Measurements from ENCODE around the gene LOC128125822.

Gene LOC128125822

DNA sequence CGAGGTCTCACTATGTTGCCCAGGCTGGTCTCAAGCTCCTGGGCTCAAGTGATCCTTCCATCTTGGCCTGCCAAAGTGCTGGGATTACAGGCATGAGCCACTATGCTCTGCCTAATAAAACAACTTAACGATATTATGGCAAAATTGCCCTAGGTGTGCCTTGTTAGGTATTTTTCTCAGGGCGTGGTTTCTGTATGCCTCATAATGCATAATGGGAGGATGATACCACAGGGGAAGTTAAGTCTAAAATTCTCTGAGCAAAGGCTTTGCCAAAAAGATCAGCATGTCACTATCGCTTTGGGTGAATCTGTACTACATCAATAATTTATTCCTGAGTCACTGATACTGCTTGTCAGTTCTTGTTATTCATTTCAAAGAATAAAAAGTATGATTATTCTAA, 15.9 kb upstream of the LOC128125822 start:
- DNase-seq (ENCODE audit: low read depth in 2 of 2): no peak

DNA sequence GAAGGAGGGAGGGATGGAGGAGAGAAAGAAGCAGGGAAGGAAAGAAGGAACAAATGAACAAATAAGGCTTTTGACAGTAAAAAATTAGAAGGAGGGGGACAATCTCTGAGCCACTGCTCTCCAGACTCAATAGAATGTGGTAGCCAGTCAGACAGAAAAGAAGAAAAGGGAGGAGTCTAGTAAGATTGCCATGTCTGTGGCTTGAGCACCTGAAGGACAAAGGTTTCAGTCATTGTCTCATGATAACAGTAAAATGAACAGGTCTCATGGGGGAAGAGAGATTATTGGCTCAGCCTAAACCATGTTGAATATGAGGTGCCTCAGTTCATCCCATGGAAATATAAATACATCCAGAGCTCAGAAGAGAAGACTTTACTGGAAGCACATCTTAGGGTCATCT, 14.0 kb upstream of the LOC128125822 start:
- no peak for DNase-seq (ENCODE audit: low read depth in 2 of 2)

DNA sequence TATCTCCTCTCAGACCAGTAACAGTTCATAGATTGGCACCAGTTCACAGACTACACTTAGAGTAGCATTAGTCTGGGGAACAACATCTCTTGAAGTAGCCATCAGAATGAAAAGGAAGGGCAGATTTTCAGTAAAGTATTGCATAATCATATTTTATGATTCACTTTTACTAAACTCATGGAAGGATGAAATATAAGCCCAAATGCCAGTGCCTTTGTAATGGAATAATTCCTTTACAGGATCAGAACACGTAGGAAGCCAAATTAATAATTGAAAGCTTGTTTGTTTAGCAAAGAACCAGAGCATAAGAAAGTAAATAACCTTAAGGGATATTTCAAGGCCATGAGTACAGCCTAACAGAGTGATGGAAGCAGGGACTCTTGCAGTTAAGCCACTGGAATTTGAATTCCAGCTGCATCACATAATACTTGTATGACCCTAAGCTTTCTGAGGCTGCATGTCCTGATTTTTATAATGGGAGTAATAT, 11.4 kb upstream of the LOC128125822 start:
- no peak for DNase-seq (ENCODE audit: low read depth in 2 of 2)

DNA sequence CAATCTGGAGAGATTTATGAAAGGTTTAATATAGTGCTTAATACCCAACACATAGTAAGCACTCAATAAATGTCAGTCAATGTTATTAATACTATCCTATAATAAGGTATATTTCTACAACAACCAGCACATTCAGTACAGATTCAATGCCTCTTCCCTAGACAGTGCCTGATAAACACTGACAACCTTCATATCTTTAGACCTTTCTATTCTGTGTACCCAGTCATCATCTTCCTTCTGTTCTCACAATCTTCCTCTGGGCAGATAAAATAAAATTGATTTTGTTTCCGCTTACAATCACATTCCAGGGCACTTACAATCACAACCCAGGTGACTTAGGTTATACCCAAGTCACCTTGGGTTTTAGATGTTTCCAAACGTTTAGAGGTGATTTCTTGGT, 11.0 kb upstream of the LOC128125822 start:
- no peak for DNase-seq (ENCODE audit: low read depth in 2 of 2)

DNA sequence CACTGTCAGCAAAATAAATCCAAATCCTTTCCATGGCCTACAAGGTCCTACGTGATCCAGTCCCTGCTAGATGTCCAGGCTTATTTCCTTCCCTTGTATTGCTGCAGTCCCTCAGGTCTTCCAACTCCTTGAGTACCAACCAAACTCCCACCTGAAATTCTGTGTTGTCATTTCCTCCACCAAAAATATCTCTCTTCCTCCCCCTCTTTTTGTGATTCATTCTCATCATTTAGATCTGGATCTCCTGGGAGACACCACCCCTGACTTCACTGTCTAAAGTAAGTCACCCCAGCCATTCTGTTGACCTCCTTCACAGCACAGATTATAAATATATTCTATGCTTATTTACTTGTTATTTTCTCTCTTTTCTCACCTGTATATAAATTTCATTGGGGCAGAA, 9.0 kb upstream of the LOC128125822 start:
- no peak for DNase-seq (ENCODE audit: low read depth in 2 of 2)

DNA sequence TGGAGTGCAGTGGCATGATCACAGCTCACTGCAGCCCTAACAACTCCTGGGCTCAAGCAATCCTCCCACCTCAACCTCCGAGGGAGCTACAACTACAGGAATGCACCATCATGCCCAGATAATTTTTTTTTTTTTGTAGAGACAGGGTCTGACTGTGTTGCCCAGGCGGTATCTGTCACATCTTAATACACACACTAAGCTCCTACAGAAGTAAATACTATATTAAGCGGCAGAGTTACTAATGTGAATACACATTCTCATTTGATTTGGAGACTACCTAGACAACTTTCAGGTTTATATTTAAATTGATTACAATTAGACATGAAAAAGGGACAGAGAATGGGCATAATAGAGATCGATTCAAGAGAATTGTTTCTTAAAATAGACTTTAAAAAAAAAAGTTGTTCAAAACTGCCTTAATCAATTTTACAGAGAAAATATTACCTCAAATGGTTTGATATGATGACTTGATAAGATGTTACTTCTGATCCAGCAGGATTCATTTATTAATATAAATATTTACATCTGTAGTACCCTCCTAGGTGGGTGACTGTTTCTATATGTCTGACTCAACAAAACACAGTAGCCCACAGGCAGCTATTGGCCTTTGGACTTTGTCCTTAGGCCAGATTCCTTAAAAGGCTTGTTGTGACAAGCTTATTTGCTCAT, 7.1 kb upstream of the LOC128125822 start:
- no peak for DNase-seq (ENCODE audit: low read depth in 2 of 2)

DNA sequence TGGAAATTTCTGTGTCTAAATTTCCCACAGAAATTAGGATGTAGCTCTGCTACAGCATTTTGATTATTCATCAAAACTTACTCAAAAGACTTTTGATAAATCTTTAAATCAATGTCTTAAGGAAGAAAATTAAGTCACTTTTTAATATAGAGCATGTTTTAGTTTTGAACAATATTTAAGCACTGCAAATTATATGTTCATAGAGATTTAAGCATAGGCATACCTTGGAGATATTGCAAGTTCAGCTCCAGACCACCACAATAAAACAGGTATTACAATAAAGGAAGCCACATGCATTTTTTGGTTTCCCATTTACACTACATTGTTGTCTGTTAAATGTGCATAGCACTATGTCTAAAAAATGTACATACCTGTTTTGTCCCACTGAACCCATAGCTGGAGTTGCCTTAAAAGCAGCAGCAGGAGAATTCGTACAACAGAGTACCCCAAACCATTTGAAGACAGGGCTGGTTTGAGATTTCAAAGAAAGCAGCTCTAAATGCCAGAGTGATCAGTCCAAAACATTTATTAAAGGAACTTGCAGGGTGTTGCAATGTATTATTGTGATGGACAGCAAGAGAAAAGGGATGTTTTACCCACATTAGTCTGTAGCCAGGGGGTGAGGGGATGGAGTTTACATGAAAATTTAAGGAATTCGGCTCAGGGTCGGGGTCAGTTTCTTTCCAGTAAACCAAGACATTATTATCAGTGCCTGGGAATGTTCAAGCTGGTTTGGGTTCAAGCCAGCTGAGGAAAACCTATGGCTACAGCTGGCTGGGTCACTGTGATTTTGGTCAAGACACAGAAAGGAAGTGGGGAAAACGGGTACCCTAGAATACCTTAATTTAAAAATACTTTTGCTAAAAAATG, 6.3 kb upstream of the LOC128125822 start:
- DNase-seq (ENCODE audit: low read depth in 2 of 2): no peak

DNA sequence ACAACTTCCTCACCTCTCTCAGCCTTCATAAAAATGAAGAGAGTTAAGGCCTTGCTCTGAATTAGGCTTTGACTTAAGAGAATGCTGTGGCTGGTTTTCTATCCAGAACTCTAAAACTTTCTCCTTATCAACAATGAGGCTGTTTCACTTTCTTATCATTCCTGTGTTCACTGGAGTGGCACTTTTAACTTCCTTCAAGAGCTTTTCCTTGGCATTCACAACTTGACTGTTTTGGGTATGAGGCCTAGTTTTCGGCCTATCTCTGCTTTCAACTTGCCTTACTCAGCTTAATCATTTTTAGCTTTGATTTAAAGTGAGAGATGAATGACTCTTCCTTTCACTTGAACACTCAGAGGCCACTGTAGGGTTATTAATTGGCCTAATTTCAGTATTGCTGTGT, 4.3 kb upstream of the LOC128125822 start:
- no peak for DNase-seq (ENCODE audit: low read depth in 2 of 2)

DNA sequence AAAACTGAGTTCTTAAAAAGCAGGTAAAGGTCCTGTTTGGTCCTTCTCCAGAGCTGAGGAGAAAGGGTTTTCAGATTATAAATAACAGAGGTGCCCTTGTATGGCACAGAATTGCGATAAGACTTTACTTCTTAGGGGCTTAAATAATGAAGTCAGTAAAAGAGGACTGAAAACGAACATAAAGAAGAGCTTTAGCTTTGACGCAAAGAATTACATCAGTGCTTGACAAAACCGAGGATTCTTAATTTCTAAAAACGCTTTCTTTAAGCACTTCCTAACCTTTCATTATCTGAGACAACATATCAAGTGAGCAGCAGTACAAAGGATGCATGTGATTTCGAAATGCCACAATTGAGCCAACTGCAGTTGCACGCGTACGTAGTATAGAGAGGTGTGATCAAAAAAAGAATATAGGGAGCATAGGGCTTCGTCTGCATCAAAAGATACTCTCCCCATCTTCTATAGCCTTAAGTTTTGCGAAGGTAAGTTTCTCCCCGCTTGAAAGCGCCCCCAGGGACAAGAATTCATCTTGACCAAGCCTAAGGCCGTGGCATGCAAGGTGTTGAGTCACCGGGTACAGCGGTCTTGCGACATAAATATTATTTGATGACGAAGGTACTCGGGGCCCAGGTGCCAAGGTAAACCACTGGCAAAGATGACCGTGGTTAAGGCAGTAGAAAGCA, 778 bp upstream of the LOC128125822 start:
- peak; percentile 11 to 12 for DNase-seq (ENCODE audit: low read depth in 2 of 2)

DNA sequence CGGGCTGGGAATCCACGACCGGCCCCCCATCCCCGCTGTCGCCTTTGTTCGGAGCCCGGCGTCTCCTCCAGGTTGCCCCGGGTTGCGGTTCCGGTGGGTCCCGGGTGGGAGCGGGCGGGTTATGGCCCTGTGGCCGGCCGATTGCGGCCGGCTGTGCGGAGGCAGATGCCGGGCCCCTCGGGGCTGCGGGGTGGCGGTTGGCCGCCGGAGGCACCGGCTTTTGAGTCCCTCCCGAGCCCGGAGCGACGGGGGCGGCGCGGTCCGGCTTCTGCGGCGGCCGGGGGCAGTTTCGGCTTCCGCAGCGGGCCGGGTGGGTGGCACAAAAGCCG, 431 bp downstream of the LOC128125822 start:
- no peak for DNase-seq (ENCODE audit: low read depth in 2 of 2)

DNA sequence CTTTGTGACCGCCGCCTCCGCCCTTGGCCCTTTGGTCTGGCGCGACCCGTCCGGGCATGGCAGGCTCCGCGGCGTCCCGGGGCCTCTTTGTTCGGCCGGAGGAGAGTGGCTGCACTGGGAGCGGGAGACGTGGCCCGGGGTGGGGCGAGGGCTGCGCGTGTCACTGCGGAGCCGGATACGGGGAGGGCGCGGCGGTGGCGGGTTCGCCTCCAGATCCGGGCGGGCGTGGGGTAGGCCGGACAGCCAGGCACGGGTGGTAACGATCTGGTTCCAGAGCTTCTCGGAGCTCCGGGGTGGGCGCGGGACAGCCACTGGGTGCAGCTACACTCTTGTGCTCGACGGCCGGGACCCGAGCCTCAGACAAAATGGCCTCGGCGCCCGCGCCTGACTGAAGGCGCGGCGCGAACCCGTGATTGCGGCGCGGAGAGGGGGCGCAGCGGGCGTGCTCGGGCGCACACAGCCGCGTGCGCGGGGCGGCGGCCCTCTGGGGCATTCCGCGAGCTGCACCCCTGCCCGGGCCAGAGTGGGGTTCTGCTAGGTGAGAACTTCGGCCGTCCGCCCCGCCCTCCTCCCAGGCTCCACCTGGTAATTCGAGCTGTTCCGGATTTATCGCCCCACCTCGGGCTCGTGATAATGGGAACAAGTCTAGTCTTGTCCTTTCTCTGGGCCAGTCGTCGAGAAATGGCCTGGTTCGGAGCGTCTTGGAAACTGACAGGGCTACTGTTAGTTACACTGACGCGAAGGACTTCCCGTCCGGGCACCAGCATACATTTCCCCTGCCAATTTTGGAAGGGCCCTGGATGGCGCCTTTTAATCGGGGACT, 1.0 kb downstream of the LOC128125822 start:
- peak; percentile 51 to 54 for DNase-seq (ENCODE audit: low read depth in 2 of 2)

DNA sequence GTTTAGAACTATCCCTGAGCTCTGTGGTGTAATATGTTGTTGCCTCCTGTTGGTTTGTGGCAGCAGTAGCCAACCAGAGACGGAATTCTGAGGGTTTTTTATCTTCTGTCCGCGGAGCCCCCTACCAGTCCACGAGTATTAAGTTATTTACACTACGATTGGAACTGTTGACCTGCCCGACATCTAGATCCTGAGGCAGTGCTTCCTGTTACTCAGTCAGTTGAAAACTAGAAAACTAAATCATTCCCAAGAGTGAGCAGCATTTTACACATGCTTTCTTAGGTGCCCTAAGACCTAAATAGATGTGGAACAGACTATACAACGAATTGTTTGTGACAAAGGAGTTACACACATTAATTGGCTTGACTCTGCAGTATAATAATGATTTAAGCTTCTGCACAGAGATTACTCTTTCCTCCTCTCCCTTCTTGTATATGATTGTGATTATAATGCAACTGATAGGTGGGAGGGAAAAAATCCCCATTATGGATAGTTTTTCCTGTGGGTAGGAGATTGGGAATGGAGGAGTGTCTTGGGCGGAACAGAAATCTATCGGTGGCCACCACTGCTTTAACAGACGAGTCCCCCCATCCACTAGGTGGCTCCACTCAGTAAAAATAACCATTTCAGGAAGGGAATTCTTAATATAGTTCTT, 1.7 kb downstream of the LOC128125822 start:
- DNase-seq (ENCODE audit: low read depth in 2 of 2): peak in 1 of 2 donors; percentile 39

DNA sequence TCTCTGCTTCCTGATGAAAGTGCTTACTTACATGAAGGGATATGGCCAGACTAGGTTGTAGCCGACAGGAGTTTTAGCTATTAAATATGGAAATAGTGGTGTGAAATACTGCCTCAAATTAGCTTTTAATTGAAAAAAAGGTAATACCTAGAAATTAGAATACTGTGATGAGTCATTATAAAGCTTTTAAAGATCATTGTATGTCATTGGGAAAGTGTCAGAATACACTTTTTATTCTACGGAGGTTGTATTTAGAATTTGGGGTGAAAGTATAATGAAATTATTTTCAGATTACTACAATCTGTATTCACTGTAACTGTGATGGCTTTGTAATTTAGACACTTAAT, 2.2 kb downstream of the LOC128125822 start:
- DNase-seq (ENCODE audit: low read depth in 2 of 2): no peak

DNA sequence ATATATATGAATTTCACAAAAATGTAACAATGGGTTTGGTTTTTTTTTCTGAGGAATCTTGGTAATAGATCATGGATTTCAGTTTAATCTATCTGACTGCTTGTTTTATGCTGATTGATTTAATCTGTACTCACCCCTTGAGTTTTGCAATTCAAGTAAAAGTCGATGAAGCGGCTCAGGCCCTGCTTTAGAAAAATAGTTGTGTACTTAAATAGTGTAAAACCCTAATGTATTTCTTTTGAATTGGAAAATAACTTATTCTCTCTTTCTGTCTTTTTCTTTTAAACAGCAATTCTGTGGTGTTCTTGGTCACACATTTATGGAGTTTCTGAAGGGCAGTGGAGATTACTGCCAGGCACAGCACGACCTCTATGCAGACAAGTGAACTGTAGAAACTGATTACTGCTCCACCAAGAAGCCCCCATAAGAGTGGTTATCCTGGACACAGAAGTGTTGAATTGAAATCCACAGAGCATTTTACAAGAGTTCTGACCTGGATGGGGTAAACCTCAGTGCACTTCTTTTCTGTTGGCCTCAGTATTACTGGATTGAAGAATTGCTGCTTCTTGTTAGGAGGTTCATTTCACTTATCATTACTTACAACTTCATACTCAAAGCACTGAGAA, 4.0 kb downstream of the LOC128125822 start:
- no peak for DNase-seq (ENCODE audit: low read depth in 2 of 2)

DNA sequence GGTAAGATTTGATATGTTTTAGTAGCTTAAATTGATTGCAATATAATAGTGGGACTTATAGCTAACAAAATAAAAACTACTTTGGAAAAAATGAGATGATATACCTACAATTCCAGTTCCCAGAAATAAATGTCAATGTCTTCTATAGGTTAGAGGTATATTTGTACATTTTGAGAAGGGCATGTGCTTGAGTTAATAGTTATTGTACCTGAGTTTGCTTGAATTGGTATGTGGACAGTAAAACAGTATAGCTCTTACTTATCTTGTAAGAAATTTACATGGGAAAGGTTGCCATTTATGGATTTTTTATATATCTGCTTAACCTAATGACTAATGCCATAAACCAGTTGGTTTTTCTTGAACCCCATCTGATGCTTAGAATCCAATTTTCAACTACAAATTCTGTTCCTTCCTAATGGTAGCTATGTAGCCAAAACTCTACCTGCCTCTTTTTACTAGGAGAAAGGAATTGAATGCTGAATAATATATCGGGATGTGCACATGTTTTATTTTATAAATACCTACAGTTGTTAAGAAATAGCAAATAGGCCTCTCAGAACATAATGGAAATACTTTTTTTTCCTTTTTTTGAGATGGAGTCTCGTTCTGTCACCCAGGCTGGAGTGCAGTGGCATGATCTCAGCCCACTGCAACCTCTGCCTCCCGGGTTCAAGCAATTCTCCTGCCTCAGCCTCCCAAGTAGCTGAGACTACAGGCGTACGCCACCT, 4.9 kb downstream of the LOC128125822 start:
- no peak for DNase-seq (ENCODE audit: low read depth in 2 of 2)

DNA sequence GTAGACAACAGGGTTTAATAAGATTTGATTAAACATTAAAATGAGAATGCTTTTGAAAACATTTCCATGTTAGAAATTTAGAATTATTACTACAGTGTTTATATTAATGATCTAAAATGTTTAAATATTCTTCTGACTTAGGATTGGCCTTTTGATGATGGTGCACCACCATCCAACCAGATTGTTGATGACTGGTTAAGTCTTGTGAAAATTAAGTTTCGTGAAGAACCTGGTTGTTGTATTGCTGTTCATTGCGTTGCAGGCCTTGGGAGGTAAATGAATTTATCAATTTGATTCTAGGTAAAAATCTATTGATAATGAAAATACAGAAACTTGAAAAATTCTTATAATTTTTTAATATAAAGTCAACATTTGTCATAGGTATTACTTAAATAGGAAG, 6.5 kb downstream of the LOC128125822 start:
- no peak for DNase-seq (ENCODE audit: low read depth in 2 of 2)

DNA sequence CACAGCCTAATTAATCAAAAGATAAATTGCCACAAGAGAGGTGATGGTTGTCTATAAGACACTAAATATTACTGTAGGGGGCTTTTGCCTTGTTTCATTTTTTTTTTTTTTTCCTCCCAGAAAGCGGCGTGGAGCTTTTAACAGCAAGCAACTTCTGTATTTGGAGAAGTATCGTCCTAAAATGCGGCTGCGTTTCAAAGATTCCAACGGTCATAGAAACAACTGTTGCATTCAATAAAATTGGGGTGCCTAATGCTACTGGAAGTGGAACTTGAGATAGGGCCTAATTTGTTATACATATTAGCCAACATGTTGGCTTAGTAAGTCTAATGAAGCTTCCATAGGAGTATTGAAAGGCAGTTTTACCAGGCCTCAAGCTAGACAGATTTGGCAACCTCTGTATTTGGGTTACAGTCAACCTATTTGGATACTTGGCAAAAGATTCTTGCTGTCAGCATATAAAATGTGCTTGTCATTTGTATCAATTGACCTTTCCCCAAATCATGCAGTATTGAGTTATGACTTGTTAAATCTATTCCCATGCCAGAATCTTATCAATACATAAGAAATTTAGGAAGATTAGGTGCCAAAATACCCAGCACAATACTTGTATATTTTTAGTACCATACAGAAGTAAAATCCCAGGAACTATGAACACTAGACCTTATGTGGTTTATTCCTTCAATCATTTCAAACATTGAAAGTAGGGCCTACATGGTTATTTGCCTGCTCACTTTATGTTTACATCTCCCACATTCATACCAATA, 7.8 kb downstream of the LOC128125822 start:
- no peak for DNase-seq (ENCODE audit: low read depth in 2 of 2)

DNA sequence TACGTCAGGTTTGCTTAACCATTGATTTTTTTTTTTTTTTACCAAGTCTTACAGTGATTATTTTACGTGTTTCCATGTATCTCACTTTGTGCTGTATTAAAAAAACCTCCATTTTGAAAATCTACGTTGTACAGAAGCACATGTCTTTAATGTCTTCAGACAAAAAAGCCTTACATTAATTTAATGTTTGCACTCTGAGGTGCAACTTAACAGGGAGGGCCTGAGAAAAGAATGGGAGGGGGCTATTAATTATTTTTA, 8.4 kb downstream of the LOC128125822 start:
- DNase-seq (ENCODE audit: low read depth in 2 of 2): no peak

DNA sequence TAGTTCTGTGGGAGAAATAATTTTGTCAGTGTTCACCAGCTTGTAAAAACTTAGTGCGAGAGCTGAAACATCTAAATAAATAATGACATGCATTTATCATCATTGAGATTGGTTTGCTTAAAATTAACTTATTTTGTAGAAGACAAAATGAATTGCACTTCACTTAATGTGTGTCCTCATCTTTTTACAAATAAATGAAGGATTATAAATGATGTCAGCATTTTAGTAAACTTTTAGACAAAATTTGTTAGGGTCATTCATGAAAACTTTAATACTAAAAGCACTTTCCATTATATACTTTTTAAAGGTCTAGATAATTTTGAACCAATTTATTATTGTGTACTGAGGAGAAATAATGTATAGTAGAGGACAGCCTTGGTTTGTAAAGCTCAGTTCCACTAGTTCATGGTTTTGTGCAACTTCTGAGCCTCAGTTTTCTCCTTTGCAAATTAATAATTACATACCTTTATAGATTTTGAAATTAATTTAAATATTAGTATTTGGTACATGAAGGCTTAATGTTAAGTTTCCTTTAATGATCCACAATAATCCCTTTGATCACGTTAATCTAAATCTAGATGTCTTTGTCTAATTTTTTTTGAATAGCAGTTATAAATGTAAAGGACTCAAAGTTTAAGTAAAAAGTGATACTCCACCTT, 9.2 kb downstream of the LOC128125822 start:
- no peak for DNase-seq (ENCODE audit: low read depth in 2 of 2)
